Measurements from ENCODE around the gene ZNF215.
"Not testable (repeated sequence)": the region's sequence is repeated elsewhere in the genome, so short reads cannot be mapped to it uniquely, and the experiment has no call there.

Gene ZNF215

DNA sequence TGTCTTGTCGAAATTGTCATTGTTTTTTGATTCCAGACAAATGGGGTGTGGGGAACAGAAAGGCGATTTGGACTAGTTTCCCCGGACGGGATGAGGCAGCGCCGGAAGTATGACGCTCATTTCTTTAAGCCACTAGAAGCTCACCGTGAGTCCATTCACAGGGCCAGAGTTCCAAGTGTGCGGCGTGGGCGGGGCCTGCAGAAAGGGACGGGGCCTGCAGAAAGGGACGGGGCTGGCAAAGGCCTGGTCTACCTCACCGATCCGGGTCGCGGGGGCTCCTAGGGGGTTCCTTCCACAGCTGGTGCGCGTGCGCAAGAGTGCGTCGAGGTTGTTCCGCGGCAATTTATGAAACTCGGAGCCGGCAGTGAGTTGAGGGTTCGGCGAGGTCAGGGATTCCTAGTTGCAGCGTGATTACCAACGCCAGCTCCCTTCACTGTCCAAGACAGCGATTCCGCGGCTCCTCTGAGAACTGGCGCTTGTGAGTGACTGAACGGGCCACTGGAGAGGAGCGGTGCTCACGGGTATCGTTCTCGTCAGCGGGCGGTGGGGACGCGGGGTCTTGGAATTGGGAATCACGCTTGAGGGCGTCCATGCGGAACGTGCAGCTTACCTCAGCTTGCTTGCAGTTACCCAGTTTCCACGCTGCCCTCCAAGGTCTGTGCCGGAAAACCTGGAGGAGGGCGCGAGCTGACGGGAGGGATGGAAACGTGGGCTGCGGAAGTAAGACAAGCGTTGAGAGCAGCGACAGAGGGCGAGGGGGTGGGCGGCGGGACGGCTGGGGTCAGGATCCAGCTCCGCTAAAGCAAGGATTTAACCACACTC is at the start of gene ZNF215:
TSS of gene ZNF215 (plus strand) at position 219 of the 822 bp plus-strand sequence. CDS start 5,847 bp downstream, outside the sequence.
- DNase-seq, result no peak

DNA sequence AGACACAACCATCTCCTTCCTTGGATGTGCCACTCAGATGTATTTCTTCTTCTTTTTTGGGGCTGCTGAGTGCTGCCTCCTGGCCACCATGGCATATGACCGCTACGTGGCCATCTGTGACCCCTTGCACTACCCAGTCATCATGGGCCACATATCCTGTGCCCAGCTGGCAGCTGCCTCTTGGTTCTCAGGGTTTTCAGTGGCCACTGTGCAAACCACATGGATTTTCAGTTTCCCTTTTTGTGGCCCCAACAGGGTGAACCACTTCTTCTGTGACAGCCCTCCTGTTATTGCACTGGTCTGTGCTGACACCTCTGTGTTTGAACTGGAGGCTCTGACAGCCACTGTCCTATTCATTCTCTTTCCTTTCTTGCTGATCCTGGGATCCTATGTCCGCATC is 49.3 kb upstream of the ZNF215 start:
- DNase-seq, result no peak

DNA sequence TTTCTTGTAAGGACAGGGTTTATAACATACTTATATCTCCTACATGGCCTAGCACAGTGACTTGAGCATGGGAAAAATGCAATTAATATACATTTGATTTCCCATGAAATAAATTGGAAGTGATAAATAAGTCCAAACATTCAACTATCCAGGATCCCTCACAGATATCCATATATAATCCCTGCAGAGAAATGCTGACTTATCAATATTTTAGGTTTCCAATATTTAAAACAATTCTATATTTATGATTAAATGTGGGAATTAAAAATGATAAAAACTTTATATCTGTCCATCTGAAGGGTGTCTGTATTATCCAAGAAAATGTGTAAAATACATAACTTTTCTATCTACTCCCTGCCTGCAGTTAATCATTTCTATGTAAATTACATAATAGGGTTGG is 43.5 kb upstream of the ZNF215 start:
- no peak for DNase-seq

DNA sequence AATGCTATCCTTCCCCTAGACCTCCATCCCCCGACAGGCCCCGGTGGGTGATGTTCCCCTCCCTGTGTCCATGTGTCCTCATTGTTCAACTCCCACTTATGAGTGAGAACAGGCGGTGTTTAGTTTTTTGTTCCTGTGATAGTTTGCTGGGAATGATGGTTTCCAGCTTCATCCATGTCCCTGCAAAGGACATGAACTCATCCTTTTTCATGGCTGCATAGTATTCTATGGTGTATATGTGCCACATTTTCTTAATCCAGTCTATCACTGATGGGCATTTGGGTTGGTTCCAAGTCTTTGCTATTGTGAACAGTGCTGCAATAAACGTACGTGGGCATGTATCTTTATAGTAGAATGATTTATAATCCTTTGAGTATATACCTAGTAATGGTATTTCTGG is 38.5 kb upstream of the ZNF215 start:
- DNase-seq, result not testable (repeated sequence)

DNA sequence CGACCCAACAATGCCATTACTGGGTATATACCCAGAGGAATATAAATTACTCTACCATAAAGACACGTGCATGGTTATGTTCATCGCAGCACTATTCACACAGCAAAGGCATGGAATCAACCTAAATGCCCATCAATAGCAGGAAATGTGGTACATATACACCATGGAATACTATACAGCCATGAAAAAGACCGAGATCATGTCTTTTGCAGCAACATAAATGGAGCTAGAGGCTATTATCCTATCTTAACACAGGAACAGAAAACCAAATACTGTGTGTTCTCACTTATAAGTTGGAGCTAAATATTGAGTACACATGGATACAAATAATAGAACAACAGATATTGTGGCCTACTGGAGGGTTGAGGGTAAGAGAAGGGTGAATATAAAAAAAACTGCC is 37.4 kb upstream of the ZNF215 start:
- DNase-seq, result no peak

DNA sequence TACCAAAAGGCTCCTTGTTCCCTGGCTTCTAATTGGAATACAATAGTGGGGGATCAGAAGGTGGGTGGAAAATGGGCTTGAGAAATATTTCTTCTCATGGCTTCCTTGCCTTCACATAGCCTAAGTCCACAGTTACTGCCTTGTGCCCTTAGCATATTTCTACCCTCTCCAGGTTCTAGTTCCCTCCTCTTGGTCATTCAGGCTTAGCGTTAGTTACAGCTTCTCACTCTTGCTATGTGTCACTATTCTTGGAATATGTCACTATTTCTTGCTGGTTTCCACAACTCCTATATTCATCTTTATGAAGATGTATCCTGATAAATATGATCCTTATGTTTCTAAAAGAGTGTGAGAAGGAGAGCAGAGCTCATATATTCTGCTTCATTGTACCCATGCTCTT is 36.4 kb upstream of the ZNF215 start:
- no peak for DNase-seq

DNA sequence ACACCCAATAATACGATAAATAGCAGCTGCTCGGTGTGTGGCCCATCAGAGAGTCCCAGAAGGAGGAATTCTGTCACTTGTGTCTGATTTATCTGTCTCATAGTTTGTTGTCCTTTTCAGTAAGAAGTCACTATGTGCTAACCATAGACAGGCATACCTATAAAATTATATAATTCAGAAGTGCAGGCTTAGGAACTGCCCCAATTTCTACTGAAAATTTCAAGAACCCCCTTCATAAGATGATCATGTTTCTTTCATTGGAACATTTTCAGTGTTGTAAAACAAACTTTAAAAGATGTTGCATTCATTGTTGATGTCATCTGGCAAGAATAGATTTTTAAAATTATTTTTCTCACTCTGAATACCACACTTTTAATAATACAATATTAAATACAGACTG is 33.8 kb upstream of the ZNF215 start, which contains the start of gene OR2D2:
TSS of gene OR2D2 (minus strand) at position 101 of the 400 bp plus-strand sequence. CDS start at position 101, 0 bp downstream.
- no peak for DNase-seq

DNA sequence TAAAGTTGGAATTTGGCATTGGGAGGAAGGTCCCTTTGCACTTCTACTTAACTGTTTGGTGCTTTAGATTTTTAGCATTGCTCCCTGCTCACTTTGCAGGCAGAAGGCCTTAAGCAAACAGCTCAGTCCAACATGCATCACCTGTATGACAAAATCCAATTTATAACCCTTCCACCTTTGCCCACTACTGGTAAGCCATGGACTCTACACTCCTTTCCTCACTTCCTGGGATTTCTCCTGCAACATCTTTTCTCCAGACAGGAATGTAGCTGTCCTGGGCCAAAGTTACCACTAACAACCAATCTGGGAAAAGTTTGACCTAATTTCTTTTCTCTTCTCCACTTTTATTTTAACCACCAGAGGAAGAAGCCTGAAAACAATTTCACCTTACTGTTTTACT is 32.1 kb upstream of the ZNF215 start:
- DNase-seq, result no peak

DNA sequence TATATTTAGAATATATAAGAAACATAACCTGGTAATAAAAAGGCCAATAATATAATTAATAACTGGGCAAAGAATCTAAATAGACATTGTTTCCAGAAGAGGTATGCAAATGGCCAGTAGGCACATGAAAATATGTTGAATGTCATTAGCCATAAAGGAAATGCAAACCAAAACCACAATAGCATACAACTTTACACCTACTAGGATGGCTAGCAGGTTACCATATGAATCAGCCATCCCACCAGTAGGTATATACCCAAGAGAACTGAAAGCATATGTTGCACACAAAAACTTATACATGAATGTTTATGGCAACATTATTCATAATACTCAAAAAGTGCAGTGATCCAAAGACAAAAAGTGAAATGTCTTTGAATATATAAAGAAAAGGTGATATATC is 31.2 kb upstream of the ZNF215 start:
- no peak for DNase-seq

DNA sequence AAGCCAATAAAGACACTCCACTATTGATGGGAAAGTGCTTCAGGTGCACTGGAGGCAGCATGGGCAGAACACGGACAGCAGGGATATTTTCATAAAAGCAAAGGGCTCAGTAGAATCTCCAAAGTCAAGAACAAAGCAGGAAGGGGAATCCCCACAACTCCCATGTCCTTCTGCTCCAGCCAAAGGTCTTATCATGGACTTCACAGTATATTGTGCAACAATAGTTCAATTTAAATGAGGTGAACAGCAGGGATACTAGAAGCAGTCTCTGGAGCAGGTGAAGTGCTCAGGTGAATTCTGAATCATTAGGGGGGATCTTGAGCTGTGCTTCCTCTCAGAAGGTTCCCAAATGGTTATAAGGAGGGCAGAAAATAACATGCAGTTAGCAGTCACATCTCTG is 27.3 kb upstream of the ZNF215 start:
- no peak for DNase-seq

DNA sequence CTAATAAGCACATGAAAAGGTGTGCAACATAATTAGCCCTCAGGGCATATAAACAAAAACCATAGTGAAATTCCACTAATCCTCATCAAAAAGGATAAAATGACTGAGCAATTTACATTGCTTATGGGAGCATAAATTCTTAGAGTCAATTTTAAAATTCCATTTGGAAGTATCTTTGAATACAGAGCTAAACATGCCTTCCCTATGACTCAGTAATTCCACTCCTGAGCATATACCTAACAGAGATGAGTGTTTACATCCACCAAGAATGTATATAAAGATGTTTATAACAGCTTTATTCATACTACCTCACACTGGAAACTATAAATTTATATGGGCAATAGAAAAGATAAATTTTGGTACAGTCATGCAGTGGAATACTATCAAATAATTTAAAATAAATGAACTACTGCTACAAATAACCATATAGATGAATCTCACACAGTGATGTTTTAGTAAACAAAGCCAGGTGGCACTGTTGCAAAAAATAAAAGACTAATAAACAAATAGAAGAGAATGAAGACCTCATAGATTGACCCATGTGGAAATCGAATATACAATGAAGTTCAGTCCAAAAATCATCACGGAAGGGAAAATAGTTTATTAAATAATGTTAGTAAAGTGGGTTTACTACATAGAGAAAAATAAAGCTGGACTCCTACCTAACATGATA is 25.8 kb upstream of the ZNF215 start:
- no peak for DNase-seq

DNA sequence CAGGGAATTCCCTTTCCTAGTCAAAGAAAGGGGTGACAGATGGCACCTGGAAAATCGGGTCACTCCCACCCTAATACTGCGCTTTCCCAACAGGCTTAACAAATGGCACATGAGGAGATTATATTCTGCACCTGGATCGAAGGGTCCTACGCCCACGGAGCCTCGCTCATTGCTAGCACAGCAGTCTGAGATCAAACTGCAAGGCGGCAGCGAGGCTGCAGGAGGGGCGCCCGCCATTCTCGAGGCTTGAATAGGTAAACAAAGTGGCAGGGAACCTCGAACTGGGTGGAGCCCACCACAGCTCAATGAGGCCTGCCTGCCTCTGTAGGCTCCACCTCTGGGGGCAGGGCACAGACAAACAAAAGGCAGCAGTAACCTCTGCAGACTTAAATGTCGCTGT is 21.4 kb upstream of the ZNF215 start:
- DNase-seq, result not testable (repeated sequence)

DNA sequence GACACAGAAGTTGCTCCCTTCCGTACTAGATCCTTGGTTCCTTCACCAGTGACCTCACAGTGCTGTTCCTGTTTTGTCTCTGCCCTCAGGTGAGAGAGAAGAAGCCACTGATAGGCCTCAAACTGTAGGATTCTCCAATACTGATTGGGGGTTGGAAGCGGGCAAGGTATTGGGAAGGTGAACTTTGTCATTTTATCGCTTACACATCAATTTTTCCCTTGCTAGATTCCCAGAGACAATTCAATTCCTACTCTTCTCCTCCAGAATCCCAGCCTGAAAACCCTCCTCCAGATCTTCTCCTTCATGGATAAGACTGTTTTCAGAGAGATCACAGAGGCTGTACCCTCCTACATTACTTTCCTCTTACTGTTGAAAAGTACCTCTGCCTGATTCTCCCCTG is 14.8 kb upstream of the ZNF215 start:
- no peak for DNase-seq

DNA sequence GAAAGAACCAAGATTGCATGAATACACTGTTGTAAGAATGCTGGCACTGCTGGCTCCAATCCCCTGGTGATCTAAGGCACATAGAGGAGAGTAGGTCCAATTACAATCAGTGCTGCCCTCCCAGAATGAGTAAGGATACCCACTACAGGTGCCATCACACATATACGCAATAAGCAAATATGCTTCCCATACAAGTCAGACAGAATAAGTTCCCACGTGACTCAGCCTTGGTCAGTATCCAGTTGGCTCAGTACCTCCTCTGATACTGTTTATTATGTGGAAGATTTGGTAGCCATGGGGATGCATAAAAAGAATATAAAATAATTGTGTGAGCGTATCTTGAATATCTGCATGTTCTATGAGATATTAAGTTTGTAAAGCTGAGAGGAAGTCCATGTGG is 14.3 kb upstream of the ZNF215 start:
- DNase-seq, result no peak

DNA sequence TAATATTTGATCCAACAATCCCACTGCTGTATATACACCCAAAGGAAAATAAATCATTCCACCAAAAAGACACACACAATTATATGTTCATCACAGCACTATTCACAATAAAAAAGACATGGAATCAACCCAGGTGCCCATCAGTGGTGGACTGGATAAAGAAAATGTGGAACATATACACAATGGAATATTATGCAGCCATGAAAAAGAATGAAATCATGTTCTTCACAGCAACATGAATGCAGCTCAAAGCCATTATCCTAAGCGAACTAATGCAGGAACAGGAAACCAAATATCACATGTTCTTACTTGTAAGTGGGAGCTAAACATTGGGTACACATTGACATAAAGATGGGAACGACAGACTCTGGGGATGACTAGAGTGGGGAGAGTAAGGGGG is 6.5 kb upstream of the ZNF215 start:
- DNase-seq, result no peak

DNA sequence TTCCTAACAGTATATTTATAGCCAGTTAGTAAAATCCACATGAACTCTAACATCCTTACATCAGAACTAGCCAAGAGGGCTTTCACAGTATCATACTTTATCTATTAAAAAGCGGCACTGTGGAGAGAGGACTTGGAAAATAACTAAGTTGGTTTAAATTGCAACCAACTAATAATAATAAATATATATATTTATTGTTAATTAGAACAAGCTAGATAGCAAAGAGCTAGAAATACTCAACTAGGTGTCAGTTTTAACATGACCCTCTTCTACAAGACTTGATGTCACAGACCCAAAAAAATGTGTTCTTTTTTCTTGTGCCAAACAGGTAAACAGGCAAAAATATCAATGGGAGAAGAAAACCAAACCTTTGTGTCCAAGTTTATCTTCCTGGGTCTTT is 5.5 kb upstream of the ZNF215 start, which contains the start of gene OR2D3:
TSS of gene OR2D3 (plus strand) at position 301 of the 400 bp plus-strand sequence. CDS start at position 301, 0 bp downstream.
- DNase-seq, result no peak

DNA sequence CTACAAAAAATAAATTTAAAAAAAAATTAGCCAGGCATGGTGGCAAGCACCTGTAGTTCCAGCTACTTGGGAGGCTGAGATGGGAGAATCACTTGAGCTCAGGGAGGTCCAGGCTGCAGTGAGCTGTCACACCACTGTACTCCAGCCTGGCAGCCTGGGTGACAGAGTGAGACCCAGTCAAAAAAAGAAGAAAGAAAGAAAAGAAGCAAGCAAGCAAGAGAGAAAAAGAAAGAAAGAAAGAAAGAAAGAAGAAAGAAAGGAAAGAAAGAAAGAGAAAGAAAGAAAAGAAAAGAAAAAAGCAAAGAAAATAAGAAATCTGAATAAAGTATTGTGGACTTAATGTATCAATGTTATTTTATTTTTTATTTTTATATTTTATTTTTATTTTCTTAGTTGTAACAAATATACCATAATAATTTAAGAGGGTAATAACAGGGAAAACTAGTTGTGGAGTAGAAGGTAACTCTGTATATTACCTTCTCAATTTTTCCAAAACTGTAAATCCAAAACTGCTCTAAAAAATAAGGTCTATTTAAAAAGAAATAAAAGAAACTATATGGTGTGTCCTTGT is 1.1 kb upstream of the ZNF215 start:
- DNase-seq, result no peak

DNA sequence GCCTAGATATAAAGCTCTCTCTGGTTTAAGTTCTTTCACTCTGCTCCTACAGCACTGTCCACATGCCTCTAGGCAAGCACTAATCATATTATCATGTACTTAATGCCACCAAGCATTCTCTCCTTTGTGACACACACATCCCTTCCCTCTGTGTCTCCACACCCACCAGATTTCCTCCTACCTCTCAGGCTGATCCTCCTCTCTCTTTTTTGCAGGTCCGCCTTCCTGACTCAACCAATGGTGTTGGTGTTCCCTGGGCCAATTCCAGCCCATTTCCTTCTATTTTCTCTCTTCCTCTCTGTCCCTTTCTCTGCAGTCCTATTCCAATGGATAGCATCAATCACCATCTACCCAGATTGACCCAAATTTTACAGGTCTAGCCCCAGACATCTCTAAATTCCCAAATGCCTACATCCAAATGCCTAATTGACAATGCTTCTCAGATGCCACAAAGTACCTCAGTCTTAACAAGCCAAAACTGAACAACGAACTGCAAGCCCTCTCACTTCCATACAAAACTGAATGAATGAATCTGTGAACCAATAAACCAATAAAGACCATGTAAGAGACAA is 504 bp upstream of the ZNF215 start:
- DNase-seq, result no peak

DNA sequence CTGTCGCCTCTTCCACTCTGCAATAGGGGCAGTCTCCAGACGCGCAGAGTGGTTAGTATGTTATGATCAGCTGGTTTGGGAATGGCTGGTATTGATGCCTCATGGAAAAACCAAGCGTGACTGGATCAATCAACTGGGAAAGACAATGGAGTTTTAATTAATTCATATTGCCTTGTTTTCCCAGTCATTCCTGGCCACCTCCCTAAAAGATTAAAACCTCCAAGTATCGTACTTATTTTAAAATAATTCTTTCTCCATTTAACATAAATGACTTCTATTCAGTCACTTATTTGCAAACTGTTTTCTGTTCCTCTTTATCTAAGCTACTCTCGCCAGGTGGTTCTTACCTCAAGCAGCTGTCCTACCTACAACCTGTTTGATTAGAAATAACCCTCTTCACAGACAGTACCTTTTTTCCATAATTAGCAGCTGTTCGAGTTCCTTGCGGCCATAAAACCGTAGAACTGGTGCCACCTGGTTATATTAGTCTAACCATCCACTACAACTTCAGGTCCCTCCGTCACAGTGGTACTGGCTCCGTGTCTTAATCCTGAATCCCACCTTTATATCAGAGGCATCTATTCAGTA is 898 bp downstream of the ZNF215 start:
- DNase-seq, result no peak

DNA sequence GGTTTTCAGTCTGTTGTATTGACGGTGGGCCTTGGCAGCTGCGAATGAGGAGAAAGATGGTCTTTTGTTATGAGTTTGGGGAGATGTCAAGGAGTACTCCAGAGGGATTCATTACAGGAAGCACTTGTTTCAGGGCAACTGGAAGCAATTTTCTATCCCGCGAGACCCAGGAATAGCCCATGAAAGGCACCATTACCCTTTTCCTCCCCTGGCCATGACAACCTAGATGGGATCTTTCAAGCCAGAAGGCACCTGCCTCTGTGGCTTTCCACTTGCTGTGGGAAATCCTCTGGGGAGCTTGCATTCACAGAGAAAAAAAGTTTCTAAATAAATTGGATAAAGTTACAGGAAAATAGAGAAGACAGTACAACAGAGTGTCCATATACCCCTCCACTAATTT is 2.7 kb downstream of the ZNF215 start:
- DNase-seq, result no peak

DNA sequence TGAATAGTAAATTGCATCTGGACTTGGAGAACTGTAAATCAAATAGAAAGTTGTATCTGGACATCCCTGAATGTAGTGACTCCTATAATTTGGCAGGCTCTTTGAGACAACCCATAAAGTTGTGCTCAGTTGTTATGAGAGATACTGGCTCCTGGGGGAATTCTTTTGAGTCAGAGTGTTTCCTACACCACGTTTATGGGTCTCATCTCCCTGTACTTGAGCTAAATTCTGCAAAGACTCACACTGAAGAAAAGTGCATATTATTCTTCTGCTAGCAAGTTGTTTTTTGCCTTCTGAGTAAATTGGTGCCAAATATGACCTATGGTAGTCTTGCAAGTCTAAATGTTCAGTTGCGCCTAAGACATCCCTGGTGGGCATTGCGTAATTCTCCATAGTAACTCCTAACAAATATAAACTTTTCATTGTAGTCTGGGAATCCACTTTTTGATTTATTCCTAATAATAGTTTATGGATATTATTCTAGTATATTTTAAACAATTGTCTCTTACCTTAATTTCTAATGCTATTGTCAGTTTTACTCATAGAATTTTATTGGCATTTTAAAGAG is 5.0 kb downstream of the ZNF215 start:
- no peak for DNase-seq

DNA sequence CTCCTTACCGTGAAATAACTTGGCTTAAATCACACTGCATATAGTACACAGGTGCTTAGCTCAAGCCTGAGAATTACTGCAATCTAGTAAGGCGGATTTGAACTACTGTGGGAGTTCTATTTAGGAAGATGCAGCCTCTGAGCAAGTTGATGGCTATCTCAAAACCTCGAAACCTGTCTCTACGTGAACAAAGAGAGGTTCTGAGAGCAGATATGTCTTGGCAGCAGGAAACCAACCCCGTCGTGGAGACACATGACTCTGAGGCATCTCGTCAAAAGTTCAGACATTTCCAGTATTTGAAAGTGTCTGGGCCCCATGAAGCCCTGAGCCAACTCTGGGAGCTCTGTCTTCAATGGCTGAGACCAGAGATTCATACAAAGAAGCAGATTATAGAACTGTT is 5.9 kb downstream of the ZNF215 start:
- DNase-seq, result no peak

DNA sequence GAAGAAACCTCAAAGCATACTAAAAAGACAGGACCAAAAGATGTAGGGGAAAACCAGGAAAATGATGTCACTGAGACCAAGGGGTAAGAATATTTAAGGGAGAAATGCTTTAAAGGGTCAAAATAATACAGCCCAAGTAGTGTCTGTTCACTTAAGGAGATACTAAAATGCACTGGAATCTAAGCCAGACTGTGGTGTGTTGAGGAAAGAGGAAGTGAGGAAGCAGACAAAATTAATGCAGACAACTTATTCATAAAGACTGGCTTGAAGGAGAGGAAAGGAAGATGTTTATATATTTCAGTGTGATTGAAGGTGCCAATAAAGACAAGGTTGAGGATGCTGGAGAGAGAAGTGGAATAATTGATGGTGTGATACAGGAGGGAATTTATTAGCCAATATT is 15.7 kb downstream of the ZNF215 start:
- DNase-seq, result no peak
